ENCODE measurements around the gene KCNIP1. TPM values are rescaled to one million over a fixed set of nuclear protein-coding genes. Genes with fewer than 3 reads are reported as not detected.

The KCNIP1 gene
- total RNA-seq, 4 donors from 2014 or later, result 4.8 to 9.2 (median 7.3) TPM; not detected in 1

DNA sequence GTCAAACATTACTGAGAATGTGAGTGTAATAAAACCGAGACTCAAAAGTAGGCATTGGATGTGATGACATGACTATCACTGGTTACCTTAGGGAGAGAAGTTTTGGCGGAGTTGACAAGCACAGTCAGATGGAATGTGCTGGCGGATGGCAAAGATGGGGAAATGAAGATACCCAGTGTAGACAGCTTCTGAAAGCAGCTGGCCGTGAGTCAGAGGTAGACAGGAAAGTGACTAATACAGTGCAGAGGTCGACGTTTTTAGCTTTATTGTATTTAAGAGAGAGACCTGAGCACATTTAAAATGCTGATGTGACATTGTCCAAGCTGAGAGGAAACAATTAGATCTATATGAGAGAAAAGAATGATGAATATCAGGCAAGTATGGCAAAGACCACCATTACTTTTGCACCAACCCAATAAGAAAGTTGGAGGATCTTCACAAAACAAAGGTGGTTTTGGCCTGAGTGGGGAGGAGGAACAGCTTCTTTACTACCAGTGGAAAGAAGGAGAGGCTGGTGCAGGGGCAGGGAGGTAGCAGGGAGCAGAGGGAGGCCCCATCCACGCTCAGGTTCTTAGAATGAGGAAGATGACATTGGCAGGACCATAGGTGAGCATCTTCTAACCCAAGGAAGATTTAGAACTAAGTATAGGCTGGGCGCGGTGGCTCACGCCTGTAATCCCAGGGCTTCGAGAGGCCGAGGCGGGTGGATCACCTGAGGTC lies 36.7 kb upstream of the KCNIP1 start:
- no peaks in the 10 kb centered on the region for H3K36me3 ChIP-seq
- no peak overlapping the region for H3K4me3 ChIP-seq
- TF ChIP-seq EP300 (IDR thresholded peaks at IDR 0.05) (peak in 1 of 2 donors; percentile 43), POLR2A (IDR thresholded peaks at IDR 0.05) (no peak)
- TF ChIP-seq, protein P1, sequence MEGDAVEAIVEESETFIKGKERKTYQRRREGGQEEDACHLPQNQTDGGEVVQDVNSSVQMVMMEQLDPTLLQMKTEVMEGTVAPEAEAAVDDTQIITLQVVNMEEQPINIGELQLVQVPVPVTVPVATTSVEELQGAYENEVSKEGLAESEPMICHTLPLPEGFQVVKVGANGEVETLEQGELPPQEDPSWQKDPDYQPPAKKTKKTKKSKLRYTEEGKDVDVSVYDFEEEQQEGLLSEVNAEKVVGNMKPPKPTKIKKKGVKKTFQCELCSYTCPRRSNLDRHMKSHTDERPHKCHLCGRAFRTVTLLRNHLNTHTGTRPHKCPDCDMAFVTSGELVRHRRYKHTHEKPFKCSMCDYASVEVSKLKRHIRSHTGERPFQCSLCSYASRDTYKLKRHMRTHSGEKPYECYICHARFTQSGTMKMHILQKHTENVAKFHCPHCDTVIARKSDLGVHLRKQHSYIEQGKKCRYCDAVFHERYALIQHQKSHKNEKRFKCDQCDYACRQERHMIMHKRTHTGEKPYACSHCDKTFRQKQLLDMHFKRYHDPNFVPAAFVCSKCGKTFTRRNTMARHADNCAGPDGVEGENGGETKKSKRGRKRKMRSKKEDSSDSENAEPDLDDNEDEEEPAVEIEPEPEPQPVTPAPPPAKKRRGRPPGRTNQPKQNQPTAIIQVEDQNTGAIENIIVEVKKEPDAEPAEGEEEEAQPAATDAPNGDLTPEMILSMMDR (IDR thresholded peaks at IDR 0.05), result no peak
- WGBS, 2 donors, result 80 to 85% methylated on average over 13 of the region's 13 CpGs
- no peaks in the 10 kb centered on the region for H3K27me3 ChIP-seq
- no peak overlapping the region for H3K27ac ChIP-seq
- no peak for DNase-seq (ENCODE audit: low spot score in 2 of 2)
- no peaks in the 10 kb centered on the region for H3K4me1 ChIP-seq
- no peaks in the 10 kb centered on the region for H3K9me3 ChIP-seq

DNA sequence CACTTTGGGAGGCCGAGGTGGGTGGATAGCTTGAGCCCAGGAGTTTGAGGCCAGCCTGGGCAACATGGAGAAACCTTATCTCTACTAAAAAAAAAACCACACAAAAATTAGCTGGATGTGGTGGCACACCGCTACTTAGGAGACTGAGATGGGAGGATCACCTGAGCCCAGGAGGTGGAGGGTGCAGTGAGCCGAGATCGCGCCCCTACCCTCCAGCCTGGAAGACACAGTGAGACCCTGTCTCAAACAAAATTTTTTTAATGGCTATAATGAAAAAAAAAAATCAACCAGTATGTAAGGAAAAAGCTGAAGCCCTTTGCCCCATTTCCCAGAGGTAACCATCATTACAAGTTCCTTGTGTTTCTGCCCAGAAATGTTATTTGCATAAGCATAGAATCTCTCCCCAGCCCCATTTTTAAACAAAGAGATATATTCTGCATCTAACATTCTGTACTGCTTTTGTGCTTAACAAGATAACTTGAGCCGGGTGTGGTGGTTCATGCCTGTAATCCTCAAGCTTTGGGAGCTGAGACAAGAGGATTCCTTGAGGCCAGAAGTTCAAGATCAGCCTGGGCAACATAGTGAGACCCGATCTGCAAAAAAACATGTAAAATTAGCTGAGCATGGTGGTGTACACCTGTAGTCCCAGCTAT lies 35.1 kb upstream of the KCNIP1 start:
- TF ChIP-seq EP300 (IDR thresholded peaks at IDR 0.05), result no peak
- TF ChIP-seq, protein P1 (IDR thresholded peaks at IDR 0.05), result no peak
- no peak for TF ChIP-seq POLR2A (IDR thresholded peaks at IDR 0.05)
- Histone ChIP-seq H3K4me1 (no peaks in the 10 kb centered on the region), H3K9me3 (no peaks in the 10 kb centered on the region), H3K27ac (no peak overlapping the region), H3K4me3 (no peak overlapping the region), H3K36me3 (no peaks in the 10 kb centered on the region), H3K27me3 (no peaks in the 10 kb centered on the region)
- no peak for DNase-seq (ENCODE audit: low spot score in 2 of 2)
- WGBS, 2 donors, result 79% methylated on average over 7 of the region's 7 CpGs

DNA sequence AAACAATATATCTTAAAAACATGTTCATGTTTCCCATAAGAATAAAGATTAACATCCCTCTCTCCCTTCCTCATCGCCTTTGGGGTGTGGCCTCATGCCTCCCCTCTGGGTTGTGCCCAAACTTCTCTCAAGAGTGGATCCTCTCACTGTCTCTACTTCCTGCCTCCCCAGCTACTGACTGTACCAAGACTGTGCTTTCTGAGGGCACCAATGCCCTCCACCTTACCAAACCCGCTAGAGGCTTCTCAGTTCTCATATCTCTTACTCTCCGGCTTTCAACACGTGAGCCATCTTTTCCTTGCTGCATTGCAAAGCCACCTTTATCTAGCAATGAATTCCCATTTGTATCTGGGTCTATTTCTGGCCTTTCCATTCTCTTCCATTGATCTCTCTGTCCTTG lies 34.4 kb upstream of the KCNIP1 start:
- H3K27me3 ChIP-seq, result no peaks in the 10 kb centered on the region
- H3K36me3 ChIP-seq, result no peaks in the 10 kb centered on the region
- TF ChIP-seq EP300 (IDR thresholded peaks at IDR 0.05) (no peak), POLR2A (IDR thresholded peaks at IDR 0.05) (no peak)
- TF ChIP-seq, protein P1 (IDR thresholded peaks at IDR 0.05), result no peak
- DNase-seq (ENCODE audit: low spot score in 2 of 2), result no peak
- no peak overlapping the region for H3K4me3 ChIP-seq
- 83 to 85% methylated on average over 4 of the region's 4 CpGs for WGBS, 2 donors
- no peak overlapping the region for H3K27ac ChIP-seq
- H3K9me3 ChIP-seq, result peaks cover 0 to under 1% (median 0%) of the 10 kb centered on the region in 4 donors
- H3K4me1 ChIP-seq, result no peaks in the 10 kb centered on the region

DNA sequence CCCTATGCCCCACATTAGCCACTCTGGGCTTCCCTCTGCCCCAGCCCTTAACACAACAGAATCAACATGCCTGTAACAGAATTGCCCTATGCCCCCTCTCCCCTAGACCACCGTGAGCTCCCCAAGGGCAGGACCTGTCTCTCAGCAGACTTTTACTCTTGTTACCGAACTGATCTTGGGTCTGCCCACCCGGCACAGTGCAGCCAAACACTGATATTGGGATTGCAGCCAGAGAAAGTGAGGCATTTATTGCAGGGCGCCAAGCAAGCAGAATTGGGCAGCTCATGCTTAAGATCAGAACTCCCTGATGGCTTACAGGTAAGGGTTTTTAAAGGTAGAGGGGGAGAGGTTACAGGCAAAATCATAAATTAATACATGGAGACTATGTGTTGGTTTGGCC lies 33.5 kb upstream of the KCNIP1 start:
- Histone ChIP-seq H3K9me3 (peaks cover 0 to 5% (median 0%) of the 10 kb centered on the region in 4 donors), H3K4me1 (no peaks in the 10 kb centered on the region), H3K27ac (no peak overlapping the region), H3K27me3 (no peaks in the 10 kb centered on the region), H3K36me3 (no peaks in the 10 kb centered on the region), H3K4me3 (no peak overlapping the region)
- 83 to 86% methylated on average over 4 of the region's 4 CpGs for WGBS, 2 donors
- TF ChIP-seq POLR2A (IDR thresholded peaks at IDR 0.05) (no peak), EP300 (IDR thresholded peaks at IDR 0.05) (no peak)
- TF ChIP-seq, protein P1 (IDR thresholded peaks at IDR 0.05), result no peak
- no peak for DNase-seq (ENCODE audit: low spot score in 2 of 2)

DNA sequence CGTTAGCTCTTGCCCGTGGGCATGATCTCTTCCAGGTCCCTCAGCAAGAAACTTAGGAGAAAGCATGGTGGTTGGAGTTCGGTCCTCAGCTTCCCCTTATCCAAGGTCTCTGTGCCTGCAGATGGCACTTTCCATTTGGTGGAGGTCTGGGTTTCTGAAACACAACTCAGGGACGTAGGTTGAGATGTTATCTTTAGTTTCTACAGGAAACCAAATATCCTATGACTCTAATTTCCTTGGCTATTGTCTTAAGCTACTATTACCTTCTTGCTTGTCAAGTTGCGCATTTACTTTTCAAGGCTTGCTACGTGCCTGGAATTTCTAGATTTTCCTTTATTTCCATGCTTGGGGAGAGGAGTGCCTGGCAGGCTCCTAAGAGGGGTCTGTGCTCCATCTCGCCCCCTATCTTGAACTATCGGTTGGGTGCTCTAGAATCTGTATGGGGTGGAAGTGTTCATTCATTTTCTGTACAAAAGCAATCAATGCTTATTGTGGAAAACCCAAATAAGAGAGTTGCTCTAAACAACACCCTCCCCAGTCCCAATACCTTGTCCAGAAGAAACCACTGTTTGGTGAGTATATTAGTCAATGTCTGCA lies 32.9 kb upstream of the KCNIP1 start:
- Histone ChIP-seq H3K27me3 (no peaks in the 10 kb centered on the region), H3K27ac (no peak overlapping the region), H3K9me3 (peaks cover 0 to 5% (median 0%) of the 10 kb centered on the region in 4 donors), H3K4me3 (no peak overlapping the region), H3K4me1 (no peaks in the 10 kb centered on the region), H3K36me3 (no peaks in the 10 kb centered on the region)
- TF ChIP-seq POLR2A (IDR thresholded peaks at IDR 0.05), result no peak
- TF ChIP-seq EP300 (IDR thresholded peaks at IDR 0.05), result no peak
- TF ChIP-seq, protein P1 (IDR thresholded peaks at IDR 0.05), result no peak
- WGBS, 2 donors, result 85 to 87% methylated on average over 8 of the region's 8 CpGs
- no peak for DNase-seq (ENCODE audit: low spot score in 2 of 2)

Measured in tibial nerve (tissue), 4 donors.